HG03066 (cell line): Measurements from ENCODE around the gene HRG.

Experiments
- ATAC-seq: cut with Tn5 transposase; IDR thresholded peaks from one replicate; pipeline ENCODE4 v1.9.1; 2021; ENCODE audit warnings: low read depth; ENCODE audit not compliant: unreplicated experiment

The HRG gene

DNA sequence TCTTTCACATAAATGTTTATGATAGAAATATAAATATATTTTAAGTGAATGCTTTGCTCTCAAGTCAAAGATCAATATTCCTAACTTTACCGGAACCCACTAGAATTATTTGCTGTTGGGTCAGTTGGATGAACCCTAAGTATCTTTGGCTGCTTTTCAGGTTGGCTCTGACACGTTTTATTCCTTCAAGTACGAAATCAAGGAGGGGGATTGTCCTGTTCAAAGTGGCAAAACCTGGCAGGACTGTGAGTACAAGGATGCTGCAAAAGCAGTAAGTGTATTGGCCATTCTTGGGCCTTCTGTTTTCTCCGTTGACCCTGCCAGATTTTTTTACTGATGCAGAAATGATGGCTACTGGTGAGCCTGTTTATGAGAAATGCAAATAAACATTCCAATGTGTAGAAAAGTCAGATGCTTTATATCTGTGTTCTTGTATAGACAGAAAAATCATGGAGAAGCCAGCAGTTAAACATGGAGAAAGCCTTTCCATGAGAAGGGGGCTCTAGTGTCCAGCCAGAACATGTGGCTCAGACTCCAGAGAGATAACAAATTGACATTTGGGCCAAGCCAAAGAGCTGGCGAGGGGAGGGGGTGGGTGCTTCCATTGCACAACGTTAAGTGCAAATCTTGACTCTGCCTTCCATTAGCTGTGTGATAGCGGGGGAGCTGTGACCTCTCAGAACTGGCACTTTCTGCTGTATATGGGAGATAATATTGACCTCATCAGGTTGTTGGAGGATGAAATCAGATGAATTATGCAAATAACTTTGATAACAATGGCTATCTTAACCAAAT is 54.3 kb downstream of the HRG start:
- no peak for ATAC-seq

DNA sequence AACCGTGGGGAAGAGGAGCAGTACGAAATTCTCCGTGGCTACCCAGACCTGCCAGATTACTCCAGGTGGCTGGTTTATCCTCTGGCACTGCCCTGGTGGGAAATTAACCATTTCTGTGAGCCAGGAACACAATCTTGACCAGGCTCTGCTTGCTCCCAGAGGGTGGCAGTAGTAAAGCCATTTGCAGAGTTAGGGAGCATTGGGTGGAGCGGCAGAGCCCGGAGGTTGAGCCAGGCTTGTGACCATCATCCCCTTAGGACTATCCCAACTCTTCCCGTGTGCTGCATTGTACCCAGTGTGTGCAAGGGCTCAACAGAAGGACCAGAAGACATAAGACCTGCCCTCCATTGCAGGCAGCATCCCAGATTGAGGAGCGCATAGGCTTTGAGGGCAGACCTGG is 56.6 kb downstream of the HRG start:
- no peak for ATAC-seq

GRCh38 chr3:186724911-186725310 is 59.1 kb downstream of the HRG start:
- ATAC-seq, result no peak
